NCI-H82 (cell line): ENCODE measurements around the gene GPX4.

Source experiments
- DNase-seq: peaks from one replicate; lab custom pipeline; 2025; lab: John Stamatoyannopoulos, UW

GPX4 gene

GRCh38 chr19:1068009-1069001 lies 35.5 kb upstream of the GPX4 start:
- DNase-seq: no peak

- DNase-seq: no peak
These were observed 34.6 kb upstream of the GPX4 start for GRCh38 chr19:1069009-1069779.

GRCh38 chr19:1070576-1070930 lies 33.2 kb upstream of the GPX4 start:
- peak; percentile 39 for DNase-seq

- peak; percentile 27 for DNase-seq
These were observed 32.6 kb upstream of the GPX4 start for GRCh38 chr19:1070931-1071791.

- no peak for DNase-seq
These were observed 31.3 kb upstream of the GPX4 start for GRCh38 chr19:1072371-1073015.

- no peak for DNase-seq
These were observed 30.5 kb upstream of the GPX4 start for GRCh38 chr19:1073063-1073955.

GRCh38 chr19:1073956-1074517 lies 29.8 kb upstream of the GPX4 start:
- no peak for DNase-seq

- DNase-seq: peak; percentile 85
These were observed 29.1 kb upstream of the GPX4 start for GRCh38 chr19:1074544-1075283.

GRCh38 chr19:1076046-1076386 lies 27.8 kb upstream of the GPX4 start:
- no peak for DNase-seq

GRCh38 chr19:1076951-1077350 lies 26.8 kb upstream of the GPX4 start:
- DNase-seq: no peak

- DNase-seq: peak; percentile 53
These were observed 24.2 kb upstream of the GPX4 start for GRCh38 chr19:1079566-1080111.

GRCh38 chr19:1080360-1081161 lies 23.2 kb upstream of the GPX4 start:
- DNase-seq: no peak

- DNase-seq: peak; percentile 50
These were observed 22.3 kb upstream of the GPX4 start for GRCh38 chr19:1081301-1082164.

GRCh38 chr19:1082165-1082927 lies 21.4 kb upstream of the GPX4 start:
- peak; percentile 94 for DNase-seq

- DNase-seq: no peak
These were observed 20.6 kb upstream of the GPX4 start for GRCh38 chr19:1082928-1083816.
